ENCODE data around the gene SYT5.

Gene SYT5

DNA sequence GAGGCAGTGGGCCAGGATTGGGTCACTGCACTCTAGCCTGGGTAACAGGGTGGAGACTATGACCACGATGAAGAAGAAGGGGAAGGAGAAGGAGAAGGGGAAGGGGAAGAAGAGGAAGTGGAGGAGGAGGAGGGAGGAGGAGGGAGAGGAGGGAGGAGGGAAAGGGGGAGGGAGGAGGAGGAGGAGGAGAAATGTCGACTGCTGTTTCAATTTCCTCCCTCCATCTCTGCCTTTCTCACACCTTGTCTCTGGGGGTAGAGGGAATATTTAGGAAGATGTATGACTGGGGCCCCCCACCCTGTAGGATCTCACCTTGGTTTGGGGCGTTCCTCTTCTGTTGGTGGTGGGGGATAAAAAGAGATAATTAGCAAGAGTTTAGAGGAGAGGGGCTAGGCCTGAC is 34.9 kb downstream of the SYT5 start:
- DNase-seq: no peak

DNA sequence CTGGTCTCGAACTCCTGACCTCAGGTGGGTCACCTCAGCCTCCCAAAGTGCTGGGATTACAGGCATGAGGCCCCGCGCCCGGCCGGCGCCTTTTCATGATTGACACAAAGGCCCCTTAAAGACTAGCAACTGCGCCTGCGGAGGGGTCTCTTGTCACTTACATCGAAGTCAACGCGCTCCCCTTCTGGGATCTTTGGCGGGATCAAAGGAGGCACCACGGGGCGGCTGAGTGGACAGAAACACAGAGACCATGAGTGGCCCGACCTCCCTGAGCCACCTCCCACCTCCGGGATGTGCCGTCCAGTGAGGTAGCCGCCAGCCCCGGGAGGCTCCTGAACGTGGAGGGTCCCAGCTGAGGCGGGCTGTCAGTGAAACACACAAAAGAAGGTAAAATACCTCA is 38.4 kb downstream of the SYT5 start:
- no peak for DNase-seq

DNA sequence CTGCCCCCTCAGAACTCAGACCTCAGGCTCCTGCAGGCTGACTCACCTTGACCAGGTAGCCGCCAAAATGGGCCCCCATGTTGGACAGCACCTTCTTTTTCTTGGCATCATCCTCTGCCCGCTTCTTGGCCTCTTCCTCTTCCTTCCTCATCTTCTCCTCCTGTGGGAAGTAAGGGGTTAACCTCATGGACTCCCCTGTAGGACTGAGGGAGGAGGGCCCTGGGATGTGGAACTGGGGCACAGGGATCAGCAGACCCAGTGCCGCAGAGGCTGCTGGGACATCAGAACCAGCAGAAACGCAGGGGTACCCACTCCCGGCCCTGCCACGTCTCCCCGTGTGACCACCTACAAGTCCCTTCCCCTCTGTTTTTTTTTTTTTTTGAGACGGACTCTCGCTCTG is 42.2 kb downstream of the SYT5 start:
- DNase-seq: no peak

DNA sequence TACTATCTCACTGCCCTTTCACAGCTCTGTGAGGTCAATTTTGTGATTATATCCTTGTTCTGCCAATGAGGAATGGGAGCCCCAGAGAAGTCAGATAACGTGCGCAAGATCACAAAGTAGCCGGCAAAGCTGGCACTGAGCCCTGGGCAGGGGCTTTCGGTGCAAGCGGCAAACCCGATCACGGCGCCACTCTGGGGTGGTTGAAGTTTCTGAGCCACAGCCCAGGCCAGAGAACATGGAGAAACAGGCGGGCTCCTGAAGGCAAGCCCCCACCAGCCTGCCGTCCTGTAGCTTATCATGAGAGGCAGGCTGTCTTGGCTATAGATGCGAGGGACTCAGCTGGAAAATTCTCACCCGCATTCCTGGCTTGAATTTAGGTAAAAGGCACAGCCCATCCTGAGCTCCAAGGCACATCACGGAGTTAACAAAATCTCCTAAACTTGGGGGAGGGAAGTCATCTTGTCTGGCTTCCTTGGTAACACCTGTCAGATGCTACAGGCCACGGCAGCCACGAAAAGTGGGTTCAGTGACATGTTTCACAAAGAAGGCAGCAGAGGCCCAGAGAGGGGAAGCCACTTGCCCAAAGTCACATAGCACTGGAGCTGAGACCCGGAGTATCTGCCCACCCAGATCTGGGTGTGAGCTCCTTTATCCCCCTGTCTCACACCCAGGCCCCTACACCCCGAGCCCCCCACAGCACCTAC is 43.5 kb downstream of the SYT5 start:
- no peak for DNase-seq

DNA sequence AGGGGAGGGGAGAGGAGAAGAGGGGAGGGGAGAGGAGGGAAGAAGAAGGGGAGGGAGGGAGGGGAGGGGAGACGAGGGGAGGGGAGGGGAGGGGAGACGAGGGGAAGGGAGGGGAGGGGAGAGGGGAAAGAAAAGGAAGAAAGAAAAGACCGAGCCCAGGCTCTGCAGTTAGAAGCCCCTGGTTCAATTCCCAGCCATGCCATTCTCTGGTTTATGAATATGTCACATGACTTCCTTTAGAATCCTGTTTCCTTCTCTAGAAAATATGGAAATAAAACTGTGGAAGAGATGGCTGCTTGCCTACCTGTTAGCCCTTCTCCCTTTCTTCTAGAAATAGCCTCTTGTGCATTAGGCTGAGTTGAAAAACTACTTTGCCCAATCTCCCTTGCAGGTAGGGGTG is 45.4 kb downstream of the SYT5 start:
- DNase-seq: no peak

DNA sequence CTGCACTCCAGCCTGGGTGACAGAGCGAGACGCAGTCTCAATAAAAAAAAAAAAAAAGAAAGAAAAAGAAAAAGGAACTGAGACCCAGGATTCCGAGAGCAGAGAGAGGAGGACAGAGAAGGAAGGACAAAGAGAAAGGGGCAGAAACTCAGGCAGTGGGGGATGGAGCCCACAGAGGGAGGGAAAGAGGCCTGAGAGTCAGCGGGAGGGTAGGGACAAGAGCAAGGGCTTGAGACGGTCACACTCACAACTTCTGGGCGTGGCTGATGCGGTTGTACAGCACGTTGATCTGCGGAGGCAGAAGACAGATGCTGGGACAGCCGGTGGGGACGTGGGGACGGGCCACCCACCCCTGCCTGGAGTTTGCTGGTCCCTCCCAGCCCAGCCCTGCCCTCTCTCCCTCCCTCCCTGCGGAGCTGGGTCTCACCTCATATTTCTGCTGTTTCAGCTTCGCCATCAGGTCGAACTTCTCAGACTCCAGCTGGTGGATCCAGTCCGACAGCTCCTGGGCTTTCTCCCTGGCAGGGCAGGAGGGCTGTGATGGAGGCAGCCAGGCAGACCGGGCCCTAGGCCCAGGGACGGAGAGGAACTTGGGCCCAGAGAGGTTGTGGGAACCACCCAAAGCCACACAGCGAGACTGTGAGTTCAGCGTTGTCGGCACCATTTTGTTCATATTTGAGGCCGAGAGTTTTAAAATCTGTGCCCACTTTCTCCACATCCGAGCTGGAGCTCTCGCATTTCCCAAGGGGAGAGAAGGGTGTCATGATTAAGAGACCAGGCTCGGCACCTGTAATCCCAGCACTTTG is 46.2 kb downstream of the SYT5 start:
- DNase-seq: no peak

DNA sequence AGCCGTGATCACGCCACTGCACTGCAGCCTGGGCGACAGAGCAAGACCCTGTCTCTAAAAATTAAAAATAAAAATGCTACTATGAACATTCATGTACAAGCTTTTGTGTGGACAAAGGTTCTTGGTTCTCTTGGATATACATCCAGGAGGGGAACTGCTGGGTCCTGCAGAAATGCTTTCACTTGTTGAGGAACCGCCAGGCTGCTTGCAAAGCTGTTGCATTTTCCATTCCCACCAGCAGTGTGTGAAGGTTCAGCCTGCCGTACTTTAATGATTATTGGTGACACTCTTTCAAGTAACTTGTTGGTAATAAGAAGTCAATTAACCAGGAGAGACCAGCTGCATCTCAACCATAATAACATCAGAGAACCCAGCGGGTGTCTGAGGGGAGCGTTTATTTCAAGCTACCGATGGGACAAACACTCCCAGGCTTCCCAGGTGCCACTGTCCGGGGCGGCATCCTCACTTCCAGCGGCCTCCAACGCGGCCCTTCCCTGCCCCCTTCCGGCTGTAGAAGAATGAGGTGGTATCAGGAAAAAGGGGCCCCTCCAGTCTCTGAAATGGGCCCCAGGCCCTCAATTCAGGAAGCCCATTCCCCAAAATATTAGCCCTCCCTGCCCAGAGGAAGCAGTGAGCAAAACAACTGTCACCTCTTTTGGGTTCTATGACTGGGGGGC is 47.5 kb downstream of the SYT5 start:
- no peak for DNase-seq

DNA sequence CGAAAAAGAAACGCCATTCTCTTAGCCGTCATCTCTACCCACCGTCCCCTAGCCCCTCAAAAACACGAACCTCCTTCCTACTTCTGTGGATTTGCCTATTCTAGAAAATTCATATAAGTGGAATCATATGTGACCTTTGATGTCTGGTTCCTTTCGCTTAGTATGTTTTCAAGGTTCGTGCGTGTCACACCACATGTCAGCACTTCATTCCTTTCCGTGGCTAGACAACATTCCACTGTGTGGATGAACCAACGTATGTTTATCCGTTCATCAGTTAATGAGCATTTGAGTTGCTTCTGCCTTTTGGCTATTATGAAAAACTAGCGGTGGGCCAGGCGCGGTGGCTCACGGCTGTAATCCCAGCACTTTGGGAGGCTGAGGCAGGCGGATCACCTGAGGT is 48.7 kb downstream of the SYT5 start:
- no peak for DNase-seq
